ENCODE data around the gene MCTP1. TPM values are rescaled to one million over a fixed set of nuclear protein-coding genes. Genes with fewer than 3 reads are reported as not detected.

The MCTP1 gene
- polyA plus RNA-seq, 2 donors: 0.91 to 0.92 TPM

DNA sequence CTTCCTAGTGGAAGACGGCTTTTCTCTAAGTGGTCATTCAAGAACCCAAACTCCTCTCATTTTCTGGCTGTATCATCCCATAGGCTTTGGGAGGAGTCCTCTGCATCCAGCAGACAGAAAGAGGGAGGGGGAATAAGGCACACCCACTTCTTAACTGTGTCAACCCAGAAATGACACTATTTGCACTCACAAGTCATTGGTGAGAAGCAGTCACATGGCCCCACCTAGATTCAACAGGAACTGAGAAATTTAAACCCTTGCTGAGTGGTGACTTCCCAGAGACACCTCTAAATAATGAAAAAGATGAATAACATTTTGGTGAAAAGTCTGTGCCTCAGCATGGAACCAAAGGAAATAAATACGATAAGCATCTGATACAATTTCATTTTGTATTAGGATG lies 120.0 kb downstream of the MCTP1 start:
- no peaks in the 10 kb centered on the region for H3K9me3 ChIP-seq (ENCODE audit: control insufficient read depth in 2 of 2, insufficient read depth in 1 of 2, low read depth in 1 of 2, low read length in 1 of 2)
- no peaks in the 10 kb centered on the region for H3K4me1 ChIP-seq (ENCODE audit: control insufficient read depth in 2 of 2, insufficient read depth in 2 of 2, low read length in 1 of 2)
- H3K36me3 ChIP-seq (ENCODE audit: control insufficient read depth in 2 of 2, insufficient read depth in 2 of 2, low read length in 1 of 2): no peaks in the 10 kb centered on the region
- no peak overlapping the region for H3K27ac ChIP-seq (ENCODE audit: low read depth in 2 of 2, low read length in 1 of 2)
- 88 to 97% methylated on average over 2 of the region's 2 CpGs for WGBS, 2 donors
- no peaks in the 10 kb centered on the region for H3K27me3 ChIP-seq (ENCODE audit: control insufficient read depth in 1 of 2, insufficient read depth in 2 of 2, low read length in 2 of 2)
- H3K4me3 ChIP-seq (ENCODE audit: low read depth in 1 of 2, low read length in 2 of 2): no peak overlapping the region

DNA sequence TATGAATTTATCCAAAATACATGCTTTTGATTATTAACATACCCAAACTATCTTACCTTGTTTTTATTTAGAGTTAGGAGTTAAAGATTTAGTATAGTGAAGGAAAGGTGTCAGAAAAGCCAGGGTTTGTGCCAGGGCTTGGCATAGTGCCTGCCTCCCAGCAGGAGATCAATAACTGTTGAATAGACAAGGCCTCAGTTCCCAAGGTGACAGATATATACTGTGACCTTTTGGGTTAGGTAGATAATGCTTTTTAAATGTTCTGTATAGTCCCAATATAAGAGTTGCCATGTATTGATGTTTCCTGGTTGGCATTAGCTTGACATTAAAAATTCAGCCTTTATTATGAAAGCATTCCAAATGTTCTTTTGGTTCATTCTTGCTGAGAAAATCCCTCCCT lies 121.8 kb downstream of the MCTP1 start:
- no peaks in the 10 kb centered on the region for H3K4me1 ChIP-seq (ENCODE audit: control insufficient read depth in 2 of 2, insufficient read depth in 2 of 2, low read length in 1 of 2)
- H3K27ac ChIP-seq (ENCODE audit: low read depth in 2 of 2, low read length in 1 of 2): no peak overlapping the region
- H3K4me3 ChIP-seq (ENCODE audit: low read depth in 1 of 2, low read length in 2 of 2): no peak overlapping the region
- no peaks in the 10 kb centered on the region for H3K36me3 ChIP-seq (ENCODE audit: control insufficient read depth in 2 of 2, insufficient read depth in 2 of 2, low read length in 1 of 2)
- H3K9me3 ChIP-seq (ENCODE audit: control insufficient read depth in 2 of 2, insufficient read depth in 1 of 2, low read depth in 1 of 2, low read length in 1 of 2): no peaks in the 10 kb centered on the region
- H3K27me3 ChIP-seq (ENCODE audit: control insufficient read depth in 1 of 2, insufficient read depth in 2 of 2, low read length in 2 of 2): no peaks in the 10 kb centered on the region

DNA sequence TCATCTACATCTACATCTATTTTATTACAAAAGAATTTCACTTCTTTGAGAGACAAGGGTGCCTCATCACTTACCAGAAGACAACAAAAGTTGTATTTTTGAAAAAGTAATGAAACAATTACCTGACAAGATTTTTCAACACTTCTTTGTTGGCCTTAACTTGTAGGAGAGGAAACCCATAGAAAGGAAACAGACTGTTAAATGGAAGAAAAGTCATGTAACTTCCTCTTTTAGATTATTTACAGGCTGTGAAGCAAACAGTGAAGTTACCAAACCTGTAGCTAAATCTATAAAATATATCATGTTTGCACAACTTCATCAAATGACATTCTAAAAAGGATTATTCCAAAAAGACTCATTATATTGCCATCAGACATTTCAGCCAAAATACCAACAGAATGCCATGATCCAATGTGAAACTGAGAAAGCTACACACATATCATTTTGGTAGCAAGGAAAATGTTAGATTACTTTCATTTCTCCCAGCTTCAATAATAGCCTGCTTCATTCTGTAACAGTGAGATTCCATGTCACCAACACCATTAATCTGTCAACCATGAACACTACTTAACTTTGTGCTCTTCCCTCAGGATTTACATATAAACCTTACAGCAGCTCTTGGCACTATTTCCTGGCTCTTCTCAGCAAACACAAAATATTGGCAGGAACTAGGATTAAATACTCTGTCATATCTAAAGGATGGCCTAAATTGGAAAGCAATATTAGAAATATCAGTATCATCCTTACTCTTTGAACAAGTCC lies 122.5 kb downstream of the MCTP1 start:
- Histone ChIP-seq H3K36me3 (ENCODE audit: control insufficient read depth in 2 of 2, insufficient read depth in 2 of 2, low read length in 1 of 2) (no peaks in the 10 kb centered on the region), H3K27me3 (ENCODE audit: control insufficient read depth in 1 of 2, insufficient read depth in 2 of 2, low read length in 2 of 2) (no peaks in the 10 kb centered on the region), H3K4me3 (ENCODE audit: low read depth in 1 of 2, low read length in 2 of 2) (no peak overlapping the region), H3K4me1 (ENCODE audit: control insufficient read depth in 2 of 2, insufficient read depth in 2 of 2, low read length in 1 of 2) (no peaks in the 10 kb centered on the region), H3K9me3 (ENCODE audit: control insufficient read depth in 2 of 2, insufficient read depth in 1 of 2, low read depth in 1 of 2, low read length in 1 of 2) (no peaks in the 10 kb centered on the region), H3K27ac (ENCODE audit: low read depth in 2 of 2, low read length in 1 of 2) (no peak overlapping the region)

DNA sequence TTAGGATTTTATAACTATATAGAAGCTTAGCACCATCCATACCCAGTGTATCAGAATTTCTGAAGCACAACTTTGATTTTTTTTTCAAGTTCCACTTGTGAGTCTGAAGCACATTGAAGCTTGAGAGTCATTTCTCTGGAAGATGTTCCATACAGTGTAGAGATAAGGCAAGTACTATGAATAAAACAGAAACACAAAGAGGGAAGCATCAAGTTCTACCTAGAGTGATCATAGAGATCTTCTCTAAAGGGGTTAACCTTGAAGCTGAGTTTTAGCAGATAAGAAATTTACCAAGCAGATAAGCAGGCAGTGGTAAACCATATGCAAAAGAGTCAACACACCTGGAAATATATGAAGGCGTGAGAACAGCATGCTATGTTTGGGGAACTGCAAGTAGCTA lies 125.3 kb downstream of the MCTP1 start:
- H3K4me1 ChIP-seq (ENCODE audit: control insufficient read depth in 2 of 2, insufficient read depth in 2 of 2, low read length in 1 of 2): no peaks in the 10 kb centered on the region
- WGBS, 2 donors: 62 to 79% methylated on average over 1 of the region's 1 CpG
- H3K27me3 ChIP-seq (ENCODE audit: control insufficient read depth in 1 of 2, insufficient read depth in 2 of 2, low read length in 2 of 2): no peaks in the 10 kb centered on the region
- no peaks in the 10 kb centered on the region for H3K36me3 ChIP-seq (ENCODE audit: control insufficient read depth in 2 of 2, insufficient read depth in 2 of 2, low read length in 1 of 2)
- no peak overlapping the region for H3K27ac ChIP-seq (ENCODE audit: low read depth in 2 of 2, low read length in 1 of 2)
- no peak overlapping the region for H3K4me3 ChIP-seq (ENCODE audit: low read depth in 1 of 2, low read length in 2 of 2)
- no peaks in the 10 kb centered on the region for H3K9me3 ChIP-seq (ENCODE audit: control insufficient read depth in 2 of 2, insufficient read depth in 1 of 2, low read depth in 1 of 2, low read length in 1 of 2)

DNA sequence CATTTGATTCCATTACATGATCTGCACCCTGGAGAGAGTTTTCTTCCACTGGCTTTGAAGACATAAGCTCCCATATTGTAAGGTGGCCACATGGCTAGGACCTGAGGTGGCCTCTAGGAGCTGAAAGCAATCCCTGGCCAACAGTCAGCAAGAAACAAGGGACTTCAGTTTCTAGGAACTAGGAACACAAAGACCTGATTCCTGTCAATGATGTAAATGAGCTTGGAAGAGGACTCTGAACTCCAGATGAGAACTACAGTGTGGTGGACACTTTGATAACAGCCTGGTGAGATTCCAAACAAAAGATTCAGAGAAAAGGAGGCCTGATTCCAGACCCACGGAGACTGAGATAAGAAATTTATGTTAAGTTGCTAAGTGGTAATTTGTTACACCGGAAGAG lies 129.0 kb downstream of the MCTP1 start:
- Histone ChIP-seq H3K27ac (ENCODE audit: low read depth in 2 of 2, low read length in 1 of 2) (no peak overlapping the region), H3K27me3 (ENCODE audit: control insufficient read depth in 1 of 2, insufficient read depth in 2 of 2, low read length in 2 of 2) (no peaks in the 10 kb centered on the region), H3K4me3 (ENCODE audit: low read depth in 1 of 2, low read length in 2 of 2) (no peak overlapping the region), H3K9me3 (ENCODE audit: control insufficient read depth in 2 of 2, insufficient read depth in 1 of 2, low read depth in 1 of 2, low read length in 1 of 2) (no peaks in the 10 kb centered on the region), H3K36me3 (ENCODE audit: control insufficient read depth in 2 of 2, insufficient read depth in 2 of 2, low read length in 1 of 2) (no peaks in the 10 kb centered on the region), H3K4me1 (ENCODE audit: control insufficient read depth in 2 of 2, insufficient read depth in 2 of 2, low read length in 1 of 2) (no peaks in the 10 kb centered on the region)
- 65 to 68% methylated on average over 2 of the region's 2 CpGs for WGBS, 2 donors

DNA sequence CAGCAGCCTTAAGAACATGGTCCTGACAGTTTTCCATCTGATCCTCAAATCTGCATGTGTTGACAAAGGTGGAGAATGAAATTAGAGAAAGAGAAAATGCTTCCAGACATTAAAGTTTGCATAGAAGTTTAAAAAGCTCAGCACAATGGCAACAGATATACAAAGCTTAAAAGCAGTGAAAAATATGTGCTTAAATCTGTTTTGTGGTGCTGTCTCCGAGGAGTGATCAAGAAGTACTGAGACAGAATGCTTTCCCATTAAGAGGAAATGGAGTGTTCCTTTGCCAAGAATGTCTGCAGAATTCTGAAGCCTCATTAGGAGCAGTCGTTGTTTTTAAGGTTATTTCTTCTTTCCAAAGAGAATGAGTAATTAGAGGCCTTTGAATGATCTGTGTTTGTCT lies 131.4 kb downstream of the MCTP1 start:
- no peak overlapping the region for H3K27ac ChIP-seq (ENCODE audit: low read depth in 2 of 2, low read length in 1 of 2)
- H3K36me3 ChIP-seq (ENCODE audit: control insufficient read depth in 2 of 2, insufficient read depth in 2 of 2, low read length in 1 of 2): no peaks in the 10 kb centered on the region
- no peaks in the 10 kb centered on the region for H3K4me1 ChIP-seq (ENCODE audit: control insufficient read depth in 2 of 2, insufficient read depth in 2 of 2, low read length in 1 of 2)
- WGBS, 2 donors: 30 to 36% methylated on average over 2 of the region's 2 CpGs
- H3K9me3 ChIP-seq (ENCODE audit: control insufficient read depth in 2 of 2, insufficient read depth in 1 of 2, low read depth in 1 of 2, low read length in 1 of 2): peaks cover 5% of the 10 kb centered on the region in 2 donors
- no peaks in the 10 kb centered on the region for H3K27me3 ChIP-seq (ENCODE audit: control insufficient read depth in 1 of 2, insufficient read depth in 2 of 2, low read length in 2 of 2)
- H3K4me3 ChIP-seq (ENCODE audit: low read depth in 1 of 2, low read length in 2 of 2): no peak overlapping the region

DNA sequence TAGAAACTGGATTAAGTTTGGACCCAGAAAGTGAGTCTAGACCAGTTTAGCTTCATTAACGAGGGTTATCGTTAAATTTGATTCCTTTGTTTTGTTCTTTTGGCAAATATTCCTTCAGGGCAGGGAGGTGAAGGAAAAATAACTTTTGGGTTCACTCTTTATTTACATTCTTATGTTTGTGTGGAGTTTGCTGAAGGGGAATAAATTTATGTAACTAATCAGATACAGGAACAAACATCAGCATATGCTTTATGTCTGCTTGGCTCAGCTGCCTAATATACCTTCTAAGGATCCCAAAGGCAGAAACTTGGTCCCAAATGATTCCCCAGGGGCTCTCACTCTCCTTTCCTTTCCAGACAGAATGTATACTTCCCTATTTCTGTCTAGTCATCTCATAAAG lies 132.4 kb downstream of the MCTP1 start:
- Histone ChIP-seq H3K9me3 (ENCODE audit: control insufficient read depth in 2 of 2, insufficient read depth in 1 of 2, low read depth in 1 of 2, low read length in 1 of 2) (peaks cover 5% of the 10 kb centered on the region in 2 donors), H3K27ac (ENCODE audit: low read depth in 2 of 2, low read length in 1 of 2) (no peak overlapping the region), H3K4me1 (ENCODE audit: control insufficient read depth in 2 of 2, insufficient read depth in 2 of 2, low read length in 1 of 2) (no peaks in the 10 kb centered on the region), H3K36me3 (ENCODE audit: control insufficient read depth in 2 of 2, insufficient read depth in 2 of 2, low read length in 1 of 2) (no peaks in the 10 kb centered on the region), H3K27me3 (ENCODE audit: control insufficient read depth in 1 of 2, insufficient read depth in 2 of 2, low read length in 2 of 2) (no peaks in the 10 kb centered on the region), H3K4me3 (ENCODE audit: low read depth in 1 of 2, low read length in 2 of 2) (no peak overlapping the region)
- WGBS, 2 donors: 41 to 49% methylated on average over 2 of the region's 2 CpGs

DNA sequence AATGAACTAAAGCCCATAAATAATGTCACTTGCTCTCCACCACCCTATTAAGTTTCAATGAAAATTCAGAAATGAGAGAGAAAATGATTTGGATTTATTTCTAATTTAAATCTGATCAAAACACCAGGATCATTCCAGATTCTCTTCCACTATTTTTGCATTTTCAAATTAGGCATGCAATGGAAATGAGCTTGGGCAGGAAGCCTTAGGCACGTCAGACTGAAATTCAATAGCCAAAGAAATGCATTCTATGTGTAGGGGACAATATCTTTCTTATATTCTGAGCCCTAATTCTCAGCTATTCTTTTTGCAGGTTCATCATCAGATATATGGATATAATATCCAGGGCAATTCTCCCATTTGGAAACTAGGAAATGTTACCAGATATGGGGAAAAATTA lies 132.8 kb downstream of the MCTP1 start:
- 39 to 50% methylated on average over 1 of the region's 1 CpG for WGBS, 2 donors
- no peak overlapping the region for H3K4me3 ChIP-seq (ENCODE audit: low read depth in 1 of 2, low read length in 2 of 2)
- no peaks in the 10 kb centered on the region for H3K4me1 ChIP-seq (ENCODE audit: control insufficient read depth in 2 of 2, insufficient read depth in 2 of 2, low read length in 1 of 2)
- H3K27ac ChIP-seq (ENCODE audit: low read depth in 2 of 2, low read length in 1 of 2): no peak overlapping the region
- H3K36me3 ChIP-seq (ENCODE audit: control insufficient read depth in 2 of 2, insufficient read depth in 2 of 2, low read length in 1 of 2): no peaks in the 10 kb centered on the region
- H3K27me3 ChIP-seq (ENCODE audit: control insufficient read depth in 1 of 2, insufficient read depth in 2 of 2, low read length in 2 of 2): no peaks in the 10 kb centered on the region
- peaks cover 5% of the 10 kb centered on the region in 2 donors for H3K9me3 ChIP-seq (ENCODE audit: control insufficient read depth in 2 of 2, insufficient read depth in 1 of 2, low read depth in 1 of 2, low read length in 1 of 2)

DNA sequence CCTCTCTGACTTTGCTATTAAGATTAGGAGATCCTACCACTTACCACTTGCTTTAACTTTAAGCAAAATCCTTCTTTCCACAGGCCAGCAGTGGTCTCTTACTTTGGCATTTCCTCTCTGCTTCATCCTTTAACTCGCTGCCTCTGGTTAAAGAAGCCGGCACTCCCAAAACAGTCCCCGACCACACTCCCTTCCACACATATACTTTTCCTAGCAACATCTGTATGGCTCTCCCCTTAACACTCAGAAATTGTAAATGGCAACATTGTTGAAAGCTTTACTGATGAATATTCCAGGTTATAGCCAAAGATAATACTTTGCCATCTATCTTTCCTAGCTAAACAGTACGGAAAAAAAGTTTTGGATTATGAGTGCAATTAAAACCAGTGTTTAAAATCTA lies 133.2 kb downstream of the MCTP1 start:
- Histone ChIP-seq H3K9me3 (ENCODE audit: control insufficient read depth in 2 of 2, insufficient read depth in 1 of 2, low read depth in 1 of 2, low read length in 1 of 2) (peaks cover 5% of the 10 kb centered on the region in 2 donors), H3K4me1 (ENCODE audit: control insufficient read depth in 2 of 2, insufficient read depth in 2 of 2, low read length in 1 of 2) (no peaks in the 10 kb centered on the region), H3K36me3 (ENCODE audit: control insufficient read depth in 2 of 2, insufficient read depth in 2 of 2, low read length in 1 of 2) (no peaks in the 10 kb centered on the region), H3K4me3 (ENCODE audit: low read depth in 1 of 2, low read length in 2 of 2) (no peak overlapping the region), H3K27me3 (ENCODE audit: control insufficient read depth in 1 of 2, insufficient read depth in 2 of 2, low read length in 2 of 2) (no peaks in the 10 kb centered on the region), H3K27ac (ENCODE audit: low read depth in 2 of 2, low read length in 1 of 2) (no peak overlapping the region)
- 76% methylated on average over 4 of the region's 4 CpGs for WGBS, 2 donors

DNA sequence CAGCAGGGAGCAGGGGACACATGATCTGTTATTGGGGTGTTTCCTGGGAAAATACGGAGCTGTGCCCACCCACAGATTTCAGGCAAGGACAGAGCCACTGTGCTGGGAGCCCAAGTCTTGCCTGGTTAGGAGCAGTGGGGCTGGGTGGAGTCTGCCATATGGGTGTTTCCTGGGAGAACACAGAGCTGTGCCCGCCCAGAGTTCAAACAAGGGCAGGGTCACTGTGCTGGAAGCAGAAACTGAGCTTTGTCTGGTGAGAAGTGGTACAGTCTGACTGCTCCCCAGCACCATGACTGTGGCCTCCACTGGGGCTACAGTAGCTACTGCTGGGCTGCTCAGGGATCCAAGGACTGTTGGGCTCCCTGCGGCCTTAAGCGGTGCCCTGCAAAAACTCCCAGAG lies 135.5 kb downstream of the MCTP1 start:
- no peaks in the 10 kb centered on the region for H3K27me3 ChIP-seq (ENCODE audit: control insufficient read depth in 1 of 2, insufficient read depth in 2 of 2, low read length in 2 of 2)
- peaks cover 5% of the 10 kb centered on the region in 2 donors for H3K9me3 ChIP-seq (ENCODE audit: control insufficient read depth in 2 of 2, insufficient read depth in 1 of 2, low read depth in 1 of 2, low read length in 1 of 2)
- no peak overlapping the region for H3K27ac ChIP-seq (ENCODE audit: low read depth in 2 of 2, low read length in 1 of 2)
- H3K4me1 ChIP-seq (ENCODE audit: control insufficient read depth in 2 of 2, insufficient read depth in 2 of 2, low read length in 1 of 2): no peaks in the 10 kb centered on the region
- H3K4me3 ChIP-seq (ENCODE audit: low read depth in 1 of 2, low read length in 2 of 2): no peak overlapping the region
- no peaks in the 10 kb centered on the region for H3K36me3 ChIP-seq (ENCODE audit: control insufficient read depth in 2 of 2, insufficient read depth in 2 of 2, low read length in 1 of 2)
- 72 to 75% methylated on average over 4 of the region's 4 CpGs for WGBS, 2 donors
